K562 treated with DMSO at 1 percent for 4 hours (cell line): Measurements from ENCODE around the gene TYMS. TPM values are rescaled to one million over a fixed set of nuclear protein-coding genes. Genes with fewer than 3 reads are reported as not detected.

Experiments
- total RNA-seq: library from RNA; unstranded; fragments of 300-600 nt; gene quantifications from 2 replicates; pipeline ENCODE4 v1.2.3, GENCODE V29; 2022; ENCODE audit not compliant: insufficient read depth

TYMS gene
- total RNA-seq = 205 and 236 TPM in 2 replicates

DNA sequence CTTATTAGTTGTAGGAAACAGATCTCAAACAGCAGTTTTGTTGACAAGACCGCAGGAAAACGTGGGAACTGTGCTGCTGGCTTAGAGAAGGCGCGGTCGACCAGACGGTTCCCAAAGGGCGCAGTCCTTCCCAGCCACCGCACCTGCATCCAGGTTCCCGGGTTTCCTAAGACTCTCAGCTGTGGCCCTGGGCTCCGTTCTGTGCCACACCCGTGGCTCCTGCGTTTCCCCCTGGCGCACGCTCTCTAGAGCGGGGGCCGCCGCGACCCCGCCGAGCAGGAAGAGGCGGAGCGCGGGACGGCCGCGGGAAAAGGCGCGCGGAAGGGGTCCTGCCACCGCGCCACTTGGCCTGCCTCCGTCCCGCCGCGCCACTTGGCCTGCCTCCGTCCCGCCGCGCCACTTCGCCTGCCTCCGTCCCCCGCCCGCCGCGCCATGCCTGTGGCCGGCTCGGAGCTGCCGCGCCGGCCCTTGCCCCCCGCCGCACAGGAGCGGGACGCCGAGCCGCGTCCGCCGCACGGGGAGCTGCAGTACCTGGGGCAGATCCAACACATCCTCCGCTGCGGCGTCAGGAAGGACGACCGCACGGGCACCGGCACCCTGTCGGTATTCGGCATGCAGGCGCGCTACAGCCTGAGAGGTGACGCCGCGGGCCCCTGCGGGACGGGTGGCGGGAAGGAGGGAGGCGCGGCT, at the start of gene TYMS:
Gene TYMS, plus strand, starts transcription at position 343 of the 690 bp plus-strand sequence. Its CDS starts 90 bp downstream, at position 433.

DNA sequence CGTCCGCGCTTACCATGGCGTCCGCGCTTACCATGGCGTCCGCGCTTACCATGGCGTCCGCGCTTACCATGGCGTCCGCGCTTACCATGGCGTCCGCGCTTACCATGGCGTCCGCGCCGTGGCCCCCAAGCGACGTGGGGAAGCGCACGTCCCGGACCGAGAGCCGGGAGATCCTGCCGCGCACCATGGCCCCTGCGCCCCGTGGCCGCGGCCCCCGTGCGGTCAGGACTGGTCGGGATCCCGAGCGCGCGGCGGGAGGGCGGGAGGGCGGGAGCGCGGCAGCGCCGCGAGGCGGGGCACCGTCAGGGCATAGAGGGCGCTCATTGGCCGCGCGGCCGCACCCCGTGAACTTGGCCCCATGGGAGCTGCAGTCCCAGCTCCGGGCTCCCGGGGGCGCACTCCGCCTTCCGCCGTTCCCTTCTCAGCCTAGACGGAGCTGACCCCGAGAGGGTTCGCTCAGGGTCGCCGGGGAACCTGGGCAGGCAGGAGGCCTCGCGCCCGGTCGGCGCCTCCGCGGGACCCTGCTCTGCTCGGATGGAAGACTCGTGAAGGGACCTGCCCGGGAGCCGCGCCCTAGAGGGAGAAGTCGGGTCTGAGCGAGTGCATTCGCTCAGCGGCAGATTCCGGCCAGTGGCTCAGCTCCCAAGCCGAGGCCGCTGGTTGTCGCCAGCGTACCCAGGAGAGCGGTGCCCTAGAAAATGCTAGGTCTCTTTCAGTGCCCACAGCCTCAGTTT, 55.1 kb downstream of the TYMS start, which contains the start of gene ENOSF1:
Gene ENOSF1, minus strand, starts transcription at position 230 of the 734 bp plus-strand sequence. Its CDS starts 43 bp downstream, at position 187.

Other genes with a start within 250 kb of the TYMS start
- not detected in 2 replicates for gene COLEC12, start 157.0 kb upstream of the TYMS start, total RNA-seq
- gene CETN1, start 77.3 kb upstream of the TYMS start, total RNA-seq = not detected in 2 replicates
- not detected in 2 replicates for gene CLUL1, start 60.7 kb upstream of the TYMS start, total RNA-seq
- 28.4 and 29.3 TPM in 2 replicates for gene ENOSF1, start 55.0 kb downstream of the TYMS start, total RNA-seq
- gene YES1, start 154.6 kb downstream of the TYMS start, total RNA-seq = 21.2 and 23.8 TPM in 2 replicates
- not detected in 2 replicates for gene ADCYAP1, start 247.2 kb downstream of the TYMS start, total RNA-seq